K562 (cell line): ENCODE measurements around the gene USP48. TPM values are rescaled to one million over a fixed set of nuclear protein-coding genes. Genes with fewer than 3 reads are reported as not detected.

Experiments
- ATAC-seq: fragments of 200-7000 bp; cut with Tn5 transposase; 3 replicates; pipeline ENCODE4 v1.9.1; 2020; ENCODE audit warnings: moderate library complexity
- BruUV-seq: library from RNA; stranded (reverse); fragments of 400-500 nt; replicated peaks from 2 replicates; lab custom pipeline; 2021; lab: Mats Ljungman, UMichigan
- CTCF ChIA-PET: fragments of 300-600 bp; formaldehyde crosslinking; extraction: SDS; loops from one replicate; lab custom pipeline; 2021; ENCODE audit warnings: low intra/inter-chr PET ratio; lab: Yijun Ruan, JAX
- POLR2A ChIA-PET: fragments of 300-600, 350-650 bp; sonication (Branson Sonifier 250); formaldehyde crosslinking; extraction: SDS; loops from one replicate; lab custom pipeline; 2021; ENCODE audit warnings: antibody characterized with exemption, inconsistent platforms; lab: Yijun Ruan, JAX
- DNase-seq, 4 experiments: peaks; one replicate each; pipeline versions ENCODE4 v3.0.0 to v3.0.0-alpha.2; 2011 to 2018; ENCODE audit warnings: low spot score in 3 of 4, mixed read lengths in 3 of 4; ENCODE audit errors: extremely low read depth in 1 of 4
- FAIRE-seq: peaks from 2 replicates; lab custom pipeline; 2011; peaks lifted over from hg19 to GRCh38; lab: Jason Lieb, UNC
- H2AFZ ChIP-seq: 2 replicates; pipeline ENCODE4 v1.6.0; 2011; ENCODE audit warnings: low read depth, low read length, control low read depth, inconsistent platforms
- H3K27ac ChIP-seq: fragments of 200-600 bp; 3 replicates; pipeline ENCODE4 v1.8.0; 2011; ENCODE audit warnings: low read depth, mild to moderate bottlenecking, control low read depth, inconsistent platforms, low read length, moderate library complexity, mixed read lengths; ENCODE audit errors: extremely low read depth
- H3K27me3 ChIP-seq, 2 experiments: fragments of 300-600 bp in 1 of 2; 2 replicates in 1 of 2; 3 replicates in 1 of 2; pipeline versions ENCODE4 v1.6.0 to v1.8.0; 2011; ENCODE audit warnings: inconsistent platforms in 2 of 2, low read length in 2 of 2, mild to moderate bottlenecking in 1 of 2, mixed read lengths in 1 of 2, moderate library complexity in 1 of 2; ENCODE audit not compliant: control insufficient read depth in 2 of 2, insufficient read depth in 2 of 2
- H3K36me3 ChIP-seq: fragments of 300-600 bp; 3 replicates; pipeline ENCODE4 v1.8.0; 2011; ENCODE audit warnings: mild to moderate bottlenecking, low read length, inconsistent platforms; ENCODE audit not compliant: control insufficient read depth, insufficient read depth
- H3K4me1 ChIP-seq, 2 experiments: fragments of 200-600 bp in 1 of 2; replicated peaks in 1 of 2; 2 replicates in 1 of 2; 3 replicates in 1 of 2; pipeline versions ENCODE4 v1.5.1 to v1.8.0; 2011; ENCODE audit warnings: inconsistent platforms in 2 of 2, low read length in 2 of 2, mild to moderate bottlenecking in 1 of 2, mixed read lengths in 1 of 2, moderate library complexity in 1 of 2; ENCODE audit not compliant: control insufficient read depth in 2 of 2, insufficient read depth in 2 of 2
- H3K4me2 ChIP-seq: 2 replicates; pipeline ENCODE4 v1.6.1; 2011; ENCODE audit warnings: low read length, control low read depth, inconsistent platforms, mixed read lengths; ENCODE audit not compliant: insufficient read depth
- H3K4me3 ChIP-seq: fragments of 200-600 bp; sonication (generic), shearing (Covaris generic); 2 replicates; pipeline ENCODE4 v1.5.1; 2016; ENCODE audit warnings: control low read depth, inconsistent platforms
- H3K79me2 ChIP-seq: fragments of 200-600 bp; 3 replicates; pipeline ENCODE4 v1.8.0; 2011; ENCODE audit warnings: low read length, inconsistent platforms; ENCODE audit not compliant: control insufficient read depth, insufficient read depth
- H3K9ac ChIP-seq, 2 experiments: 2 replicates each; pipeline versions ENCODE4 v1.6.0 to v1.6.1; 2011; ENCODE audit warnings: low read depth in 2 of 2, low read length in 2 of 2, control low read depth in 1 of 2, inconsistent platforms in 1 of 2, mild to moderate bottlenecking in 1 of 2, mixed read lengths in 1 of 2; ENCODE audit not compliant: insufficient read depth in 1 of 2
- H3K9me1 ChIP-seq: one replicate; pipeline ENCODE4 v1.6.0; 2011; ENCODE audit warnings: inconsistent platforms, mild to moderate bottlenecking, low read length, moderate library complexity; ENCODE audit not compliant: control insufficient read depth, insufficient read depth
- H3K9me3 ChIP-seq: replicated peaks from 2 replicates; pipeline ENCODE4 v1.5.1; 2011; ENCODE audit warnings: low read depth, low read length, inconsistent platforms; ENCODE audit not compliant: control insufficient read depth, insufficient read depth
- H4K20me1 ChIP-seq: replicated peaks from 2 replicates; pipeline ENCODE4 v1.6.1; 2011; ENCODE audit warnings: low read length, inconsistent platforms, mixed read lengths; ENCODE audit not compliant: control insufficient read depth, insufficient read depth
- CC2D1A ChIP-seq: fragments of 450-650 bp; IDR thresholded peaks from 2 replicates; pipeline ENCODE4 v1.6.1; 2017; ENCODE audit warnings: mild to moderate bottlenecking
- GATAD2B ChIP-seq: fragments of 450-650 bp; IDR thresholded peaks from 2 replicates; pipeline ENCODE4 v1.6.1; 2017; ENCODE audit warnings: mild to moderate bottlenecking, borderline replicate concordance
- NCOA2 ChIP-seq, 2 experiments: fragments of 450-650 bp; IDR thresholded peaks; 2 replicates each; pipeline ENCODE4 v1.6.1; 2018; ENCODE audit warnings: mild to moderate bottlenecking in 2 of 2, moderate library complexity in 1 of 2; ENCODE audit not compliant: partially characterized antibody in 2 of 2
- PPARD ChIP-seq: fragments of 250-450 bp; sonication (Bioruptor Pico); IDR thresholded peaks from 2 replicates; pipeline ENCODE4 v1.8.0; 2022; ENCODE audit warnings: inconsistent platforms, mild to moderate bottlenecking, moderate library complexity
- RAD21 ChIP-seq, 2 experiments: fragments of 250-450 bp in 1 of 2; fragments of 450-650 bp in 1 of 2; sonication (Bioruptor Pico) in 1 of 2; formaldehyde crosslinking in 1 of 2; IDR thresholded peaks in 1 of 2; conservative IDR thresholded peaks in 1 of 2; 2 replicates each; pipeline versions ENCODE4 v1.4.0 to v1.8.0; 2020 to 2022; ENCODE audit warnings: mild to moderate bottlenecking in 2 of 2, moderate library complexity in 1 of 2
- TOE1 ChIP-seq, 2 experiments: fragments of 450-650 bp in 1 of 2; sonication (generic) in 1 of 2; formaldehyde crosslinking in 1 of 2; IDR thresholded peaks; 2 replicates each; pipeline versions ENCODE4 v1.7.1 to v1.8.0; 2016 to 2022; ENCODE audit warnings: borderline replicate concordance in 2 of 2, mild to moderate bottlenecking in 2 of 2, antibody characterized with exemption in 1 of 2, inconsistent platforms in 1 of 2, low read depth in 1 of 2, missing genetic modification reagents in 1 of 2, moderate library complexity in 1 of 2
- ZBTB7A ChIP-seq: IDR thresholded peaks from 2 replicates; pipeline ENCODE4 v1.6.1; 2011; ENCODE audit warnings: low read depth, mild to moderate bottlenecking, low read length, moderate library complexity, borderline replicate concordance; ENCODE audit not compliant: control insufficient read depth
- WGBS: fragments of 100-300 bp; shearing (Covaris generic); methylation state at CpG from one replicate; pipeline ENCODE4 v1.1.6; 2016; ENCODE audit warnings: low coverage, mixed read lengths; ENCODE audit not compliant: insufficient coverage; ENCODE audit errors: missing lambda C conversion rate; 5-methylcytosine and 5-hydroxymethylcytosine counted together
- in situ Hi-C: fragments of 300-500 bp; cut with MboI; formaldehyde crosslinking; loops from 4 replicates; pipeline ENCODE4 v1.15.0; 2018; ENCODE audit warnings: inconsistent platforms, mixed read lengths
- intact Hi-C: fragments of 100-400 bp; cut with micrococcal nuclease; formaldehyde crosslinking; loops from 2 replicates; pipeline ENCODE4 v1.14.2; 2022
- polyA plus RNA-seq, 8 experiments: library from polyadenylated mRNA; depleted of rRNA in 4 of 8; stranded (reverse) in 5 of 8; unstranded in 3 of 8; fragments of >200 nt; fragmentation: Nextera tagmentation in 2 of 8; fragmentation: Illumina TruSeq in 1 of 8; extraction: Ambion mirVana in 2 of 8; extraction: Trizol in 1 of 8; gene quantifications; 2 replicates each; pipeline versions ENCODE4 v1.2.1 to v1.2.3, GENCODE V29; 2011 to 2014; ENCODE audit warnings: inconsistent platforms in 1 of 8, missing spikeins in 1 of 8
- total RNA-seq, 7 experiments: library from RNA; depleted of rRNA in 6 of 7; stranded (reverse); fragments of >200 nt in 6 of 7; fragmentation: Illumina TruSeq in 2 of 7; extraction: Trizol in 2 of 7; gene quantifications; 2 replicates each; pipeline versions ENCODE4 v1.2.1 to v1.2.3, GENCODE V29; 2011 to 2021; ENCODE audit warnings: low replicate concordance in 1 of 7
- TF ChIP-seq, protein P1 (sequence below), 3 experiments: IDR thresholded peaks in 2 of 3; conservative IDR thresholded peaks in 1 of 3; 2 replicates each; pipeline ENCODE4 v1.5.1; 2011 to 2012; ENCODE audit warnings: low read length in 3 of 3, mild to moderate bottlenecking in 3 of 3, control low read depth in 2 of 3, improper control_type of control experiment in 1 of 3, inconsistent platforms in 1 of 3, low read depth in 1 of 3, mixed read lengths in 1 of 3, moderate library complexity in 1 of 3; ENCODE audit not compliant: insufficient read depth in 2 of 3
- TF ChIP-seq, protein P2 (sequence below): fragments of 250-450 bp; sonication (Bioruptor Pico); IDR thresholded peaks from 2 replicates; pipeline ENCODE4 v1.4.0; 2020; ENCODE audit warnings: mild to moderate bottlenecking, moderate library complexity, borderline replicate concordance
- TF ChIP-seq, protein P3 (sequence below): fragments of 250-450 bp; sonication (Bioruptor Pico); IDR thresholded peaks from 2 replicates; pipeline ENCODE4 v1.5.0; 2021; ENCODE audit warnings: mild to moderate bottlenecking, moderate library complexity

The USP48 gene
- total and polyA plus RNA-seq, 9 of the 15 experiments (the other 6 are each of a cell fraction or from before 2014, with no cell fraction given) = 23.3 to 123 (median 106) TPM

- H3K4me3 ChIP-seq = peak overlapping the region; percentile 56
- peak overlapping the region; percentile 83 for H2AFZ ChIP-seq
- H4K20me1 ChIP-seq = peaks cover 8% of the 10 kb centered on the region; the same call in 1 of the 2 replicates
- BruUV-seq = no TSS peak
- H3K27ac ChIP-seq = peak overlapping the region; percentile 85; the same call in 1 of the 3 replicates
- H3K9ac ChIP-seq = peak overlapping the region; percentile 87 to 91; a peak in 3 of 4 replicates
- ATAC-seq (peak; percentile 12), FAIRE-seq (no peak), DNase-seq (peak in 2 of 4 experiments; percentile 47 to 67)
- intact Hi-C loops = no loop called here
- H3K79me2 ChIP-seq = peaks cover 12% of the 10 kb centered on the region
- H3K9me1 ChIP-seq = no peaks in the 10 kb centered on the region
- H3K36me3 ChIP-seq = peaks cover 8% of the 10 kb centered on the region; the same call in 1 of the 3 replicates
- POLR2A ChIA-PET = interaction anchor here (0.7 to 1.4 kb wide), 3 partner anchors 9 to 72 kb away, joined by 4 to 7 read pairs (median 4); no protein-coding TSS in a partner anchor
- CTCF ChIA-PET = no interaction called here
- no peaks in the 10 kb centered on the region for H3K27me3 ChIP-seq
- peak overlapping the region; percentile 93 for H3K4me2 ChIP-seq
- H3K9me3 ChIP-seq = no peaks in the 10 kb centered on the region
- in situ Hi-C loops = loop anchor here (25.0 kb wide), 1 partner anchor 156 kb away; the partner anchor contains the start of gene ALPL
- 66% methylated on average over 26 of the region's 33 CpGs for WGBS
- H3K4me1 ChIP-seq = peaks cover 37 to 51% of the 10 kb centered on the region in 2 experiments
- TF ChIP-seq, protein P1, sequence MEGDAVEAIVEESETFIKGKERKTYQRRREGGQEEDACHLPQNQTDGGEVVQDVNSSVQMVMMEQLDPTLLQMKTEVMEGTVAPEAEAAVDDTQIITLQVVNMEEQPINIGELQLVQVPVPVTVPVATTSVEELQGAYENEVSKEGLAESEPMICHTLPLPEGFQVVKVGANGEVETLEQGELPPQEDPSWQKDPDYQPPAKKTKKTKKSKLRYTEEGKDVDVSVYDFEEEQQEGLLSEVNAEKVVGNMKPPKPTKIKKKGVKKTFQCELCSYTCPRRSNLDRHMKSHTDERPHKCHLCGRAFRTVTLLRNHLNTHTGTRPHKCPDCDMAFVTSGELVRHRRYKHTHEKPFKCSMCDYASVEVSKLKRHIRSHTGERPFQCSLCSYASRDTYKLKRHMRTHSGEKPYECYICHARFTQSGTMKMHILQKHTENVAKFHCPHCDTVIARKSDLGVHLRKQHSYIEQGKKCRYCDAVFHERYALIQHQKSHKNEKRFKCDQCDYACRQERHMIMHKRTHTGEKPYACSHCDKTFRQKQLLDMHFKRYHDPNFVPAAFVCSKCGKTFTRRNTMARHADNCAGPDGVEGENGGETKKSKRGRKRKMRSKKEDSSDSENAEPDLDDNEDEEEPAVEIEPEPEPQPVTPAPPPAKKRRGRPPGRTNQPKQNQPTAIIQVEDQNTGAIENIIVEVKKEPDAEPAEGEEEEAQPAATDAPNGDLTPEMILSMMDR (IDR thresholded peaks at IDR 0.05 in 2 of 3, conservative IDR thresholded peaks at IDR 0.05 in 1 of 3; ENCODE audit: insufficient read depth in 2 of 3, low read depth in 1 of 3, low read length in 3 of 3) = peak in 2 of 3 experiments; percentile 43; a peak in 5 of 6 replicates
- TF ChIP-seq, protein P2, sequence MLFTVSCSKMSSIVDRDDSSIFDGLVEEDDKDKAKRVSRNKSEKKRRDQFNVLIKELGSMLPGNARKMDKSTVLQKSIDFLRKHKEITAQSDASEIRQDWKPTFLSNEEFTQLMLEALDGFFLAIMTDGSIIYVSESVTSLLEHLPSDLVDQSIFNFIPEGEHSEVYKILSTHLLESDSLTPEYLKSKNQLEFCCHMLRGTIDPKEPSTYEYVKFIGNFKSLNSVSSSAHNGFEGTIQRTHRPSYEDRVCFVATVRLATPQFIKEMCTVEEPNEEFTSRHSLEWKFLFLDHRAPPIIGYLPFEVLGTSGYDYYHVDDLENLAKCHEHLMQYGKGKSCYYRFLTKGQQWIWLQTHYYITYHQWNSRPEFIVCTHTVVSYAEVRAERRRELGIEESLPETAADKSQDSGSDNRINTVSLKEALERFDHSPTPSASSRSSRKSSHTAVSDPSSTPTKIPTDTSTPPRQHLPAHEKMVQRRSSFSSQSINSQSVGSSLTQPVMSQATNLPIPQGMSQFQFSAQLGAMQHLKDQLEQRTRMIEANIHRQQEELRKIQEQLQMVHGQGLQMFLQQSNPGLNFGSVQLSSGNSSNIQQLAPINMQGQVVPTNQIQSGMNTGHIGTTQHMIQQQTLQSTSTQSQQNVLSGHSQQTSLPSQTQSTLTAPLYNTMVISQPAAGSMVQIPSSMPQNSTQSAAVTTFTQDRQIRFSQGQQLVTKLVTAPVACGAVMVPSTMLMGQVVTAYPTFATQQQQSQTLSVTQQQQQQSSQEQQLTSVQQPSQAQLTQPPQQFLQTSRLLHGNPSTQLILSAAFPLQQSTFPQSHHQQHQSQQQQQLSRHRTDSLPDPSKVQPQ (CRISPR knock-in tag) = no peak
- TF ChIP-seq GATAD2B (0 out of 2 replicates have a peak, but pooled peaks have one; percentile 11), TOE1 (IDR thresholded peaks at IDR 0.05; ENCODE audit: borderline replicate concordance) (no peak), TOE1 (CRISPR knock-in tag; IDR thresholded peaks at IDR 0.05; ENCODE audit: borderline replicate concordance, low read depth) (no peak), CC2D1A (no peak), RAD21 (CRISPR knock-in tag; conservative IDR thresholded peaks at IDR 0.05 in 1 of 2, IDR thresholded peaks at IDR 0.05 in 1 of 2) (peak in 1 of 2 experiments; percentile 21; a peak in 1 of 4 replicates), ZBTB7A (peak; percentile 88), NCOA2 (IDR thresholded peaks at IDR 0.05; ENCODE audit: partially characterized antibody in 2 of 2) (no peak), PPARD (CRISPR knock-in tag) (no peak)
- TF ChIP-seq, protein P3, sequence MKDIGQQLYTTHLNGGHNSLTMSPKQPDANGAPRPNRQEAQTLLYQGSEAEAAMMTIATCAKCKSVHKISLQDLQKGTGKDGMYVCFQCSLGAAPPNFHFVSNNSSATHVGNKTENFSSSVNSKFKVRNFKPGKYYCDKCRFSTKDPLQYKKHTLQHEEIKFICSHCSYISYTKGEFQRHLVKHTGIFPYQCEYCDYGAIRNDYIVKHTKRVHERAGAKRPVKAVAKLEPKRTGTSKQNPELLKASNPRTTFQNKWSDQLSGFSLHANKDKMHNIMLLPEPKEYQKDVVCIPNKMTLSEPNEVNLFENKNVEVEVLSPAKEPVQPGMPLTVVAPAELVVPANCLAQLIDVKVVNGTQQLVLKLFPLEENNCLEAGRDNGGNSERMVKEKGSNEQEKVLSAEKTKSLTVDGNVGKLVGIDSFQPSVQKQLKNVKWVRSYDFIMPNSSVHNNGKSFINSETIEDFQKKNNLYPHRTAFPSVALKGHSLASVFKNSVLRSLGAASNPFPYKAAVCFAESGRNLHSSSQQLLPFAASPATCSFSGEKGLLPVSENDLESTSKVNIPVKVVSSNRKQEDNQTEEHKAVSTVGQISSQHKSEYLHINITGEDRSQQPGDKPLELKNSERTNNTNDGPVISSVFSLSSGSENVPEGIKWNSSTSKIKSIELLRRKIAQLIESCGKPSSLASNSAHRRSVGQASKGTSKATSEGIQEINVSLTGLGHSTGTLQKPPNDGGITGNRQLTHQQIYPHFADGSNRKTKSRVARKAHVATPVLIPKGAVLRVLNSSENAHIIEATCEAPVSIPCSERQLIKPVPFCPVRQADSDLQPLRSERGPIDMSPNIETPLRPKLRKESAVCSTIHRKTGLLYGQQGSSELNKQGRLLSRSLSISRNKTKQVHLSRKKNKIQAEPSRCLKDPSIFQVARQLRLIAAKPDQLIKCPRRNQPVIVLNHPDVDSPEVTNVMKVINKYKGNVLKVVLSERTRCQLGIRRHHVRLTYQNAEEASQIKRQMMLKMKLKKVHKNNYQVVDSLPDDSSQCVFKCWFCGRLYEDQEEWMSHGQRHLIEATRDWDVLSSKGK (CRISPR knock-in tag) = no peak
Observed at GRCh38 chr1:21668232-21668950, 114.6 kb downstream of the USP48 start.
